Mucosa of stomach (tissue), 1 donor: ENCODE measurements around the gene SYNRG.

ENCODE experiments used
- H3K27me3 ChIP-seq: one replicate; pipeline ENCODE4 v1.7.0; 2013; ENCODE audit warnings: mild to moderate bottlenecking, low read length; ENCODE audit not compliant: control insufficient read depth, insufficient read depth
- H3K36me3 ChIP-seq: one replicate; pipeline ENCODE4 v1.7.0; 2013; ENCODE audit warnings: low read length; ENCODE audit not compliant: control insufficient read depth, insufficient read depth
- H3K4me1 ChIP-seq: one replicate; pipeline ENCODE4 v1.7.0; 2013; ENCODE audit warnings: mild to moderate bottlenecking, low read length; ENCODE audit not compliant: control insufficient read depth, insufficient read depth
- H3K4me3 ChIP-seq: one replicate; pipeline ENCODE4 v1.7.0; 2013; ENCODE audit warnings: low read length
- H3K9ac ChIP-seq: one replicate; pipeline ENCODE4 v1.7.0; 2013; ENCODE audit warnings: mild to moderate bottlenecking, low read length, moderate library complexity
- H3K9me3 ChIP-seq: one replicate; pipeline ENCODE4 v1.7.0; 2013; ENCODE audit warnings: mild to moderate bottlenecking, low read length, moderate library complexity; ENCODE audit not compliant: control insufficient read depth
- donor health status: Pancreatic carcinoma.

Gene SYNRG

DNA sequence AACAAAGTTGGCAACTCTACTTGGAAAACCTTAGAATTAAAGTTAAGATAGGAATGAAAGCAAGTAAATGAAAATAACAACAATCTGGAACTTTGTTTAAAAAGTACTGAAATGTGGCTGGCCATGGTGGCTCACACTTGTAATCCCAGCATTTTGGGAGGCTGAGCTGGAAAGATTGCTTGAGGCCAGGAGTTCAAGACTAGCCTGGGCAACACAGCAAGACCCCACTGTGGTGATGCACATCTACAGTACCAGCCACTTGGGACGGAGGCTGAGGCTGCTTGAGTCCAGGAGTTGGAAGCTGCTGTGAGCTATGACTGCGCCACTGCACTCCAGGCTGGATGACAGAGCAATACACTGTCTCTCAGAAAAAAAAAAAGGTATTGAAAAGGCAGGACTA, 51.7 kb downstream of the SYNRG start:
- no peak overlapping the region for H3K9ac ChIP-seq
- no peaks in the 10 kb centered on the region for H3K9me3 ChIP-seq
- H3K4me1 ChIP-seq = no peaks in the 10 kb centered on the region
- no peak overlapping the region for H3K4me3 ChIP-seq
- H3K27me3 ChIP-seq = no peaks in the 10 kb centered on the region
- H3K36me3 ChIP-seq = peaks cover 17% of the 10 kb centered on the region

DNA sequence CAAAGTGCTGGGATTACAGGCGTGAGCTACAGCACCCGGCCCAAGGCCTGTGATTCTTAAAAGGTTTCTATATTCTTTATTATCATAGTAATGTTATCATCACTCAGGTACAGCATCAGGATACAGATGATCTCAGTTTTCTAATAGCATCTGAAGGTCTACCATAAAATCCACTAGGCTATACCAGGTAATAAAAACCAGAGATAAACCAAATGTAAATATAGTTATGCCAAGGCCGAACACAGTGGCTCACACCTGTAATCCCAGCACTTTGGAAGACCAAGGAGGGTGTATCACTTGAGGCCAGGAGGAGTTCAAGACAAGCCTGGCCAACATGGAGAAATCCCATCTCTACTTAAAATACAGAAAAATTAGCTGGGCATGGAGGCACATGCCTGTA, 53.8 kb downstream of the SYNRG start:
- H3K9me3 ChIP-seq = no peaks in the 10 kb centered on the region
- no peak overlapping the region for H3K9ac ChIP-seq
- no peak overlapping the region for H3K4me3 ChIP-seq
- no peaks in the 10 kb centered on the region for H3K27me3 ChIP-seq
- peaks cover 20% of the 10 kb centered on the region for H3K36me3 ChIP-seq
- H3K4me1 ChIP-seq = no peaks in the 10 kb centered on the region

DNA sequence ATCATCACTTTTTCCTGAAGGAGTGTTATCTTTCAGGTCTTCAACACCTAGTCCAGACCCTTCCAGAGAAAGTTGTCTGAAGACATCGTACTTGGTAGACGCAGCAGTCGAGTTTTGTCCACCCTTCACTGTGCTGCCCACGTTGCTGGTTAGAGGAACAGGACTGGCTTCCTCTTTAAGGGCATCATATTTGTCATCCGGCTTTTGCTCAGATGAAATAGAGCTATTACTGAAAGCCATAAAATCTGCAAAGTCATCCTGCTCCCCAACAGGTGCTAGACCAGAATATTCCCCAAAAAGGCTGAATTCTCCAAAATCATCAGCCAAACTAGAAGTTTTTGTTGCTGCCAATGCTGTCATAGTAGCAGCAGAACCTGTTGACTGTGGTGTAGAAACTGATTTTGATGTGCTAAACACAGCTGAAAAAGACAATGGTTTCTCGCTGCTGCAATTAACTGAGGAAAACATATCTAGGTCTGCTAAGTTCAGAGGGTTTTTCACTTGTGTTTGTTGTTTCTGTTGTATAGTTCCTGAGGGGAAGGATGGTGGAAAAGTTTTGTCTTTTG, 55.7 kb downstream of the SYNRG start:
- no peaks in the 10 kb centered on the region for H3K9me3 ChIP-seq
- no peaks in the 10 kb centered on the region for H3K4me1 ChIP-seq
- no peak overlapping the region for H3K9ac ChIP-seq
- H3K36me3 ChIP-seq = peaks cover 20% of the 10 kb centered on the region
- no peaks in the 10 kb centered on the region for H3K27me3 ChIP-seq
- H3K4me3 ChIP-seq = no peak overlapping the region

DNA sequence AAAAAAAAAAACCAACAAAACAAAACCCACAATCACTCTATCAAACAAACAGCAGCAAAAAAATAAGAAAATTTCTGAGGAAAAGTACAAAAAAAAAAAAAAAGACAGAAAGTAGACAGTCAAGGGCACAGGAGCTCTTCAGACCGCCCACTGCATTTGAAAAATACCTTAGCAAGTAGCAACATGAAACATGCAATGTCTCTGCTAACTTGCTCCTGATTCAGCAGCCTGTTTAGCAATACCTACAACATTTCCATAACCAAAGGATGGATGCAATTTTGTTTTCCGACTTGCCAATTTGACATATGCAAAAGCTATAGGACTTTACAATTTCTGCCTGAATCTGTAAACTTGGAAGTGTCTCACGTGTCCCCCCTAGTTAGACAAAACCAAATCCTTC, 57.4 kb downstream of the SYNRG start:
- no peaks in the 10 kb centered on the region for H3K4me1 ChIP-seq
- H3K9ac ChIP-seq = no peak overlapping the region
- H3K4me3 ChIP-seq = no peak overlapping the region
- no peaks in the 10 kb centered on the region for H3K9me3 ChIP-seq
- H3K36me3 ChIP-seq = peaks cover 12% of the 10 kb centered on the region
- no peaks in the 10 kb centered on the region for H3K27me3 ChIP-seq

DNA sequence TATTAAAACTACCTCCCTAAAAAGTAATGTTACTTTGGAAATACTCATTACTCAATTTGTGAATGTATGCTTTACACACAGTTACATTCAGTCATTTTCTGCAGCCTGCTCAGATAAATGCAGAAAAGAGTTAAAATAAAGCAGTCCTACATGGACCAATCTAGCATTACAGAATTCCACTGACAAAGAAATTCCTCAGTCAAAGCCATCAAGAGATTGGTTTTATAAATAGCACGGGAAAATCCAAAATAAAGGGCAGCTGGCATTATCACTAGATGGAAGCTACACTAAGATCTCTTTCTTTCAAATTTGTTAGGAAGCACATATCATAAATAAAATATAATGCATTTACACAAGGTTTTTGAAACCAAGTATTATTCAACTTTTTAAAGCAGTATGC, 61.2 kb downstream of the SYNRG start:
- Histone ChIP-seq H3K9me3 (no peaks in the 10 kb centered on the region), H3K36me3 (peaks cover 8% of the 10 kb centered on the region), H3K27me3 (no peaks in the 10 kb centered on the region), H3K9ac (no peak overlapping the region), H3K4me3 (no peak overlapping the region), H3K4me1 (no peaks in the 10 kb centered on the region)

DNA sequence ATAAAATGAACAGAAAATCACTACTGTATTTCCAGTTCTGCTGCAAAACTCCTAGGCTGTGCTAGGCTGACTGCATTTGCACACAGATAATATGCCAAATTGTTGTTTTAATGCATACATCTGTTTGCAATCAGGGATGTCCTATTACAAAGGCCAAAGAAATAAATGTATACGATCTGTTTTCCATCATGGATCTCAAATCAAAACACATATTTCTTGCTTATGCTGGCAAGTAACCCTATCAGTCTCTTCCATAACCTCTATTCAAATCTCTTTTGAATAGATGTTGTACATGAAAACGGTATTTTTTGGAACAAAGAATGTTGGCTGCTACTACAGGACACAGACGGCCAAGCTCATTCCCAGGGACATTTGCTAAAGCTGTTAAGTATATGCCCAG, 62.9 kb downstream of the SYNRG start:
- H3K9ac ChIP-seq = no peak overlapping the region
- H3K4me3 ChIP-seq = no peak overlapping the region
- H3K9me3 ChIP-seq = no peaks in the 10 kb centered on the region
- H3K36me3 ChIP-seq = peaks cover 9% of the 10 kb centered on the region
- no peaks in the 10 kb centered on the region for H3K27me3 ChIP-seq
- H3K4me1 ChIP-seq = no peaks in the 10 kb centered on the region

DNA sequence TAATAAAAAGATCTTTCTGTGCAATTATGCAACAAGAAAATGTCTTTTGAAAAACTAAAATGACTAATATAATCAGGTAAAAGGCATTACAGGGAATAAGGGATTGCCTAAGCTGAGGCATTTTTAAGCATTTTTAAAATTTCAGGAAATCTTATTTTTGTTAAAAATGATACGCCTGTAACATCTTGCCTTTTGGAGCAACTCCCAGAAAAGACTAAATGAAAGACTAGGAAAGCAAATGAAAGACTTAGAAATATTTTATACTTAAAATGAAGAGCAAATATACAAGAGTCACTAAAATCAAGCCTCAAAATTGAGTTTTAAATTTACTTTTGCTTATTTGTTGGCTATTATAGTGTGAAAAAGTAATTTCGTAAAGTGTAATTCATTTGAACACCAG, 63.7 kb downstream of the SYNRG start:
- Histone ChIP-seq H3K36me3 (peaks cover 5% of the 10 kb centered on the region), H3K9me3 (no peaks in the 10 kb centered on the region), H3K4me3 (no peak overlapping the region), H3K4me1 (no peaks in the 10 kb centered on the region), H3K27me3 (no peaks in the 10 kb centered on the region), H3K9ac (no peak overlapping the region)

DNA sequence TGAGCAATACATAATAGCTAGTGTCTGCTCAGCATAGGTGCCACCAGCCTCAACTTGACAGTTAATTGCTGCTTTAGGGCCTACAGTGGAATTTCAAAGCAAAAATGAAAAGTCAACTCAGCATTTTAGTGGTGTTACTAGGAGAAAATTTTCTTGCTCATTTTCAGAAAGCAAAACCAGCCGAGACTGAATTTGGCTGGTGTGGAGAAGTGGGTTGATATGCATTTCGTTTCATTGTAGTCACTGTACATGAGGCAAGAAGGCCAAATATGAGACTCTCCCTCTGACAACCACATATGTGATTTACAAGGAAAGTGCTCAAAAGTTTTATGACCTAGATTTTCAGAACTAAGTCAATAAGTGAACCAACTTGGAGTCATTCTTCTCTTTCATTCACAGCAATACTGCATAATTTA, 65.6 kb downstream of the SYNRG start:
- no peaks in the 10 kb centered on the region for H3K9me3 ChIP-seq

DNA sequence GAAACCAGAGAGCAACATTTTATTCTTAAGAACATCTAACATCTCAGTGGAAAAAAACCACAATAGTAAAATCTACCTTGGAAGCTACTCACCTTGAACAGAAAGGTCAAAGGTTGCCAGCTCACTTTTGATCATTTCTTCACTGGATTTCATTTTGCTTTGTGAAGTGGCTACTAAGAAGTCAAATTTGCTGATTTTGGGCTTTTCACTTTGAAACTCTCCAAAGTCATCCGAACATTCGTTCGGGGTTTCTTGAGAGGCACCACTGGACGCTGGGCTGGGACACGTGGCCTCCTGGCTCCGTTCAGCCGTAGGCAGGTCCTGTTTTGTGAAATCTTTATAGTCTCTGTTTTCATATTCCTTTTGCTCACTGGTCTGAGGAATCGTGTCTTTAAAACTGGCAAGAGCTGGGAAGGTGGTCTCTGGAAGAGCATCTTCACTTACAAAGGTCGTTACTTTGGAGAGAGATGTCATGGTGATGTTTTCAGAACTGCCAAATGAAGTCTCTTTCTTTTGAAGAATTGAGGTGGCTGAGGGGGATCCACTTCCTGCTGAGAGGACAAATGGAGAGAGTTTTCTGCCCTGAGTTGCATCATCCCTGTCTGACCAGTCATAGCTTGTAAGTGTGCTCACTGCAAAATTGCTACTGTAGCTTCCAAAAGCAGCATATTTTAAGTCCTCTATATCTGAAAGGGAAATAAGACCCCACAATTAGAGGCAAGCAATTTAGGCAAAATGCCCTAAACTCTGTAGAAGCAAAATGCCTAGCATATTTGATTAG, 67.1 kb downstream of the SYNRG start:
- no peaks in the 10 kb centered on the region for H3K27me3 ChIP-seq
- H3K36me3 ChIP-seq = peaks cover 5% of the 10 kb centered on the region
- no peaks in the 10 kb centered on the region for H3K4me1 ChIP-seq
- H3K9me3 ChIP-seq = no peaks in the 10 kb centered on the region
- no peak overlapping the region for H3K9ac ChIP-seq
- H3K4me3 ChIP-seq = no peak overlapping the region

More for the DNA sequence above, 65.6 kb downstream of the SYNRG start:
- Histone ChIP-seq H3K9ac (no peak overlapping the region), H3K4me3 (no peak overlapping the region), H3K4me1 (no peaks in the 10 kb centered on the region), H3K36me3 (peaks cover 5% of the 10 kb centered on the region), H3K27me3 (no peaks in the 10 kb centered on the region)

DNA sequence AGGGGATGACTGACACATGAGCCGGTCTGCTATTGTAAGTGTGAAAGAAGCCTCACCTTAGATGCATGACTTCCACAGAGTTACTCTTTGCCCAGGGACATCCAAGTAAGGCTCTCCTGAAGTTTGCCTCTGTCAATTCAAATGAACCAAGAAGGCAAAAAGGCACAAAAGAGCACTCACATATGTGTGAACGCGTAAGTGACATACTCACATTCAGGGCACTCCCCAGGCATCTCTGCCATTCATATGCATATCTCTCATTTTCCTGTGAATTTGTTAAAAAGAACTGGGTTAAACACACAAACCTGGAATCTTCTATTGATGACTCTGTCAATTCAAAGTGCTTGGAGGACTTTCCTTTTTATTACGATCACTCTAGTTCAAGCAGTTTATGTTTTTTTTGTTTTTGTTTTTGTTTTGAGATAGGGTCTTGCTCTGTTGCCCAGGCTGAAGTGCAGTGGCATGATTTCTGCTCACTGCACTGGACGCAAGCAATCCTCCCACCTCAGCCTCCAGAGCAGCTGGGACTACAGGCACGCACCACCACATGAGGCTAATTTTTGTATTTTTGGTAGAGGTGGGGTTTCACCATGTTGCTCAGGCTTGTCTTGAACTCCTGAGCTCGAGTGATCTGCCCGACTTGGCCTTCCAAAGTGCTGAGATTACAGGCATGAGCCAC, 70.1 kb downstream of the SYNRG start:
- no peak overlapping the region for H3K4me3 ChIP-seq
- H3K4me1 ChIP-seq = no peaks in the 10 kb centered on the region
- no peaks in the 10 kb centered on the region for H3K9me3 ChIP-seq
- H3K36me3 ChIP-seq = peaks cover 5% of the 10 kb centered on the region
- no peaks in the 10 kb centered on the region for H3K27me3 ChIP-seq
- no peak overlapping the region for H3K9ac ChIP-seq

DNA sequence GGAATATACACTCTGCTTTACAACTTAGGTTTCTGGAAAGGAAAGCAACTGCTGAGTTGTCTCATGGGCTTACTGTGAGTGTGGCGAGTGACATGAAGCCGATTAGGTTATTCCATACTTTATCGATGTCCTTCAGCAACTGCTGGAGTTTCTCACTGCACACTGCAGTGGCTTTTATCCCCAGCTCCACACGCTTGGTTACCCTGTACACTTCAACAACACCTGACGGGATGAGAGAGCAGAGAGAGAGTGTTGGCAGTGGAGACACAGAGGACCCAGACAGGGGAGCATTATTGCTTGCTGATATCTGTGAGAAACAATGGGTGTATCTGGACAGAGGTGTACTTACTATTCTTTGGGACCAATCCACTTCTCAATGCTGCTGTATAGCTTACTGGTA, 73.3 kb downstream of the SYNRG start:
- Histone ChIP-seq H3K36me3 (peaks cover 3% of the 10 kb centered on the region), H3K4me1 (no peaks in the 10 kb centered on the region), H3K9ac (no peak overlapping the region), H3K9me3 (no peaks in the 10 kb centered on the region), H3K27me3 (no peaks in the 10 kb centered on the region), H3K4me3 (no peak overlapping the region)

DNA sequence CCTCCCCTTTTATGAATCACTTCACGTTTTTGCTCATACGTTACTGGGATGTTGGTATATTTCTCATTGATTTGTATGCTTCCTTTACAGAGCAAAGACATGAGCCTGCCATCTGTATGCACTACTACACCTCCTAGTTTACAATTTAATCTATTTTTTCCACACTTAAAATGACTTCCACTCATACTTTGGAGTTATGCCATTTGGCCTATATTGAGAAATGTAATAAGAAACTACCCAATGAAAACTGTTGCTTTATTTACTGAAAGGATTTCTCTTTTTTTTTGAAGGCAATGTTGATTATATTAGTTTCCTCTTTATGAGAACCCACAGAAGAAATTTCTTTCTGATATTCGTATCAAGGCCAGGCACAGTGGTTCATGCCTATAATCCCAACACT, 76.5 kb downstream of the SYNRG start:
- no peaks in the 10 kb centered on the region for H3K4me1 ChIP-seq
- no peaks in the 10 kb centered on the region for H3K9me3 ChIP-seq
- peaks cover 4% of the 10 kb centered on the region for H3K36me3 ChIP-seq
- no peaks in the 10 kb centered on the region for H3K27me3 ChIP-seq
- no peak overlapping the region for H3K9ac ChIP-seq
- H3K4me3 ChIP-seq = no peak overlapping the region
